ENCODE measurements around the gene TWNK.
A peak's percentile ranks its signal among the peaks of the same experiment; 100 is the strongest.

GRCh38 chr10:100983868-100984671 is 3.3 kb upstream of the TWNK start:
- no peak for TF ChIP-seq CTCF (conservative IDR thresholded peaks at IDR 0.05; ENCODE audit: low read depth in 2 of 2)
- TF ChIP-seq JUNB (IDR thresholded peaks at IDR 0.05; ENCODE audit: unreplicated experiment): no peak
- TF ChIP-seq ZNF114 (CRISPR knock-in tag; IDR thresholded peaks at IDR 0.05): no peak
- TF ChIP-seq POLR2AphosphoS5 (IDR thresholded peaks at IDR 0.05; ENCODE audit: low read depth): peak; percentile 7; the same call in 1 of the 2 replicates
- no peak for TF ChIP-seq EZH2phosphoT487 (IDR thresholded peaks at IDR 0.05; ENCODE audit: unreplicated experiment)

Measured in GM23338 (cell line).